Heart left ventricle (tissue), 16 donors: ENCODE results near the gene MEFV. TPM values are rescaled to one million over a fixed set of nuclear protein-coding genes. Genes with fewer than 3 reads are reported as not detected.

Experiments used
- ATAC-seq, 4 donors: fragments of 200-7000 bp; cut with Tn5 transposase; one replicate each; pipeline ENCODE4 v1.9.1; 2020 to 2022; ENCODE audit warnings: moderate library complexity in 4 of 4, mild to moderate bottlenecking in 3 of 4, moderate number of reproducible peaks in 1 of 4
- DNase-seq, 5 donors: peaks; one replicate each; pipeline ENCODE4 v3.0.0-alpha.2; 2020
- H3K27ac ChIP-seq, 12 donors: fragments of 200-600 bp; sonication (generic) in 4 of 12; one replicate each; pipeline versions ENCODE4 v1.5.0 to v1.8.0; 2016 to 2022; ENCODE audit warnings: mild to moderate bottlenecking in 2 of 12
- H3K27me3 ChIP-seq, 9 donors: fragments of 200-600 bp; sonication (generic) in 2 of 9; one replicate each; pipeline versions ENCODE4 v1.5.1 to v1.8.0; 2016 to 2022; ENCODE audit warnings: mild to moderate bottlenecking in 3 of 9
- H3K36me3 ChIP-seq, 9 donors: fragments of 200-600 bp; sonication (generic) in 2 of 9; one replicate each; pipeline versions ENCODE4 v1.5.0 to v1.8.0; 2018 to 2022; ENCODE audit warnings: mild to moderate bottlenecking in 2 of 9
- H3K4me1 ChIP-seq, 12 donors: fragments of 200-600 bp; sonication (generic) in 4 of 12; one replicate each; pipeline versions ENCODE4 v1.5.0 to v1.8.0; 2016 to 2022; ENCODE audit warnings: mild to moderate bottlenecking in 3 of 12
- H3K4me3 ChIP-seq, 12 donors: fragments of 200-600 bp; sonication (generic) in 4 of 12; one replicate each; pipeline versions ENCODE4 v1.5.0 to v1.8.0; 2017 to 2022; ENCODE audit warnings: mild to moderate bottlenecking in 9 of 12, moderate library complexity in 4 of 12
- H3K9me3 ChIP-seq, 12 donors: fragments of 200-600 bp; sonication (generic) in 4 of 12; one replicate each; pipeline versions ENCODE4 v1.5.0 to v1.8.0; 2016 to 2022; ENCODE audit warnings: mild to moderate bottlenecking in 1 of 12
- POLR2A ChIP-seq, 2 donors: fragments of 450-650 bp; IDR thresholded peaks; one replicate each; pipeline ENCODE4 v1.6.1; 2017; ENCODE audit warnings: antibody characterized with exemption in 2 of 2, mild to moderate bottlenecking in 2 of 2, moderate library complexity in 2 of 2
- WGBS, 4 donors: extraction: QIAGEN DNeasy Blood & Tissue Kit in 2 of 4; methylation state at CpG; one replicate each; pipeline versions ENCODE4 v1.1.5 to v1.1.7; 2013 to 2018; 5-methylcytosine and 5-hydroxymethylcytosine counted together
- intact Hi-C, 10 donors: fragments of 100-400 bp; cut with DNase I; formaldehyde crosslinking; loops; one replicate each; pipeline versions ENCODE4 v1.11.1 to v1.14.2; 2022
- polyA plus RNA-seq, 2 donors: library from polyadenylated mRNA; stranded (reverse); fragments of 200-250 nt; gene quantifications; one replicate each; pipeline ENCODE4 v1.2.3, GENCODE V29; 2013
- total RNA-seq, 9 donors: library from RNA; depleted of rRNA in 2 of 9; stranded (reverse); fragments of >200 nt in 2 of 9; fragmentation: NEBNext Ultra II Directional in 3 of 9; extraction: Animal tissue kit (Norgen Biotek cat#: 25700) in 3 of 9; gene quantifications; one replicate each; pipeline versions ENCODE4 v1.1.0 to v1.2.4, GENCODE V29; 2016 to 2023
- TF ChIP-seq, protein P1 (sequence below), 12 donors: fragments of 200-600 bp; sonication (generic) in 4 of 12; IDR thresholded peaks; one replicate each; pipeline versions ENCODE4 v1.5.0 to v1.8.0; 2018 to 2022; ENCODE audit warnings: antibody characterized with exemption in 12 of 12, mild to moderate bottlenecking in 5 of 12
- donor health status: ischemic (EF 13 %, LVEDD 7.1; RV severe dilation, severe dysfunction).
- donor health status: healthy with polysubstance abuse.
- donor health status: DM: no; HTN: yes; CAD: no.
- donor health status: DM: no; HTN: no; CAD: no.
- donor health status: ischemic (EF 25% LVEDD 6.9; RV normal size, moderate dysfunction).
- donor health status: ischemic (EF 25% LVEDD 5.7; RV mildly dilated, moderate dysfunction).
- donor health status: healthy.
- donor health status: DM: yes; HTN: yes; CAD: no.
- donor health status: ischemic (EF 35%, LVEDD 5.7; RV mildly dilated, moderate dysfunction).
- donor health status: nonischemic (EF 11% LVEDD 7.7; RV severe dilation, severe dysfunction).
- donor health status: DM: yes; HTN: yes; CAD: no.
- donor health status: PGD.
- donor health status: ischemic (EF 29% LVEDD 5.4; RV normal size, mild dysfunction).
- donor health status: nonischemic (EF 23%, LVEDD 6.1; RV moderate dilation, normal function).

The MEFV gene
- total and polyA plus RNA-seq, 11 donors, result 0.23 to 4.3 (median 0.75) TPM

GRCh38 chr16:3195975-3196374, 60.5 kb downstream of the MEFV start:
- Histone ChIP-seq H3K27ac (no peak overlapping the region), H3K4me3 (no peak overlapping the region), H3K36me3 (no peaks in the 10 kb centered on the region), H3K27me3 (peaks cover 35 to 76% (median 56%) of the 10 kb centered on the region in 9 donors), H3K4me1 (peaks cover 0 to 7% (median 0%) of the 10 kb centered on the region in 12 donors), H3K9me3 (no peaks in the 10 kb centered on the region)
- WGBS, 4 donors, result 62 to 70% (median 69%) methylated on average over 4 to 10 of the region's 10 CpGs
- no peak for DNase-seq
- TF ChIP-seq POLR2A (IDR thresholded peaks at IDR 0.05), result no peak
- TF ChIP-seq, protein P1, sequence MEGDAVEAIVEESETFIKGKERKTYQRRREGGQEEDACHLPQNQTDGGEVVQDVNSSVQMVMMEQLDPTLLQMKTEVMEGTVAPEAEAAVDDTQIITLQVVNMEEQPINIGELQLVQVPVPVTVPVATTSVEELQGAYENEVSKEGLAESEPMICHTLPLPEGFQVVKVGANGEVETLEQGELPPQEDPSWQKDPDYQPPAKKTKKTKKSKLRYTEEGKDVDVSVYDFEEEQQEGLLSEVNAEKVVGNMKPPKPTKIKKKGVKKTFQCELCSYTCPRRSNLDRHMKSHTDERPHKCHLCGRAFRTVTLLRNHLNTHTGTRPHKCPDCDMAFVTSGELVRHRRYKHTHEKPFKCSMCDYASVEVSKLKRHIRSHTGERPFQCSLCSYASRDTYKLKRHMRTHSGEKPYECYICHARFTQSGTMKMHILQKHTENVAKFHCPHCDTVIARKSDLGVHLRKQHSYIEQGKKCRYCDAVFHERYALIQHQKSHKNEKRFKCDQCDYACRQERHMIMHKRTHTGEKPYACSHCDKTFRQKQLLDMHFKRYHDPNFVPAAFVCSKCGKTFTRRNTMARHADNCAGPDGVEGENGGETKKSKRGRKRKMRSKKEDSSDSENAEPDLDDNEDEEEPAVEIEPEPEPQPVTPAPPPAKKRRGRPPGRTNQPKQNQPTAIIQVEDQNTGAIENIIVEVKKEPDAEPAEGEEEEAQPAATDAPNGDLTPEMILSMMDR (IDR thresholded peaks at IDR 0.05), result no peak
- intact Hi-C loops, result loop anchor here in 1 of 10 donors (10.0 kb wide), 1 partner anchor 219 kb away; no protein-coding TSS in a partner anchor
- no peak for ATAC-seq

DNA sequence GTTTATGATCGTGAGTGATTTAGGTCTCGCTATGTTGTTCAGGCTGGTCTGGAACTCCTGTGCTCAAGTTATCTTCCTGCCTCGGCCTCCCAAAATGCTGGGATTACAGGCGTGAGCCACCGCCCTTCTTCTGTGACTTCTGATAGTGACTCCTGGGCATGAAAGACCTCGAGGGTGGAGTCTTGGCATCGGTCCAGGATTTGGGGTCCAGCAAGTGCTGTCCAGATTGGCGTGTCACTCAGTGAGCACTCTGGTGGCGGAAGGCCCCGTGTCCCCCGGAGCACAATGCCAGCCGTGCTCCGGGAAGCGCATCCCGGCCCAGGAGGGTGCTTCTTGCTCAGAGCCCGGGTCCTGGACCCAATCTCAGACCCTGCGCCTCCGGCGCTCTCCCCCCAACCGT, 61.6 kb downstream of the MEFV start:
- Histone ChIP-seq H3K27ac (no peak overlapping the region), H3K27me3 (peaks cover 42 to 84% (median 67%) of the 10 kb centered on the region in 9 donors), H3K9me3 (no peaks in the 10 kb centered on the region), H3K4me3 (no peak overlapping the region), H3K4me1 (peaks cover 0 to 12% (median 0%) of the 10 kb centered on the region in 12 donors), H3K36me3 (no peaks in the 10 kb centered on the region)
- ATAC-seq (no peak), DNase-seq (no peak)
- WGBS, 4 donors, result 77 to 85% (median 80%) methylated on average over 18 to 20 of the region's 20 CpGs
- TF ChIP-seq, protein P1 (IDR thresholded peaks at IDR 0.05), result no peak
- TF ChIP-seq POLR2A (IDR thresholded peaks at IDR 0.05), result no peak
- intact Hi-C loops, result loop anchor here in 1 of 10 donors (10.0 kb wide), 1 partner anchor 220 kb away; no protein-coding TSS in a partner anchor

DNA sequence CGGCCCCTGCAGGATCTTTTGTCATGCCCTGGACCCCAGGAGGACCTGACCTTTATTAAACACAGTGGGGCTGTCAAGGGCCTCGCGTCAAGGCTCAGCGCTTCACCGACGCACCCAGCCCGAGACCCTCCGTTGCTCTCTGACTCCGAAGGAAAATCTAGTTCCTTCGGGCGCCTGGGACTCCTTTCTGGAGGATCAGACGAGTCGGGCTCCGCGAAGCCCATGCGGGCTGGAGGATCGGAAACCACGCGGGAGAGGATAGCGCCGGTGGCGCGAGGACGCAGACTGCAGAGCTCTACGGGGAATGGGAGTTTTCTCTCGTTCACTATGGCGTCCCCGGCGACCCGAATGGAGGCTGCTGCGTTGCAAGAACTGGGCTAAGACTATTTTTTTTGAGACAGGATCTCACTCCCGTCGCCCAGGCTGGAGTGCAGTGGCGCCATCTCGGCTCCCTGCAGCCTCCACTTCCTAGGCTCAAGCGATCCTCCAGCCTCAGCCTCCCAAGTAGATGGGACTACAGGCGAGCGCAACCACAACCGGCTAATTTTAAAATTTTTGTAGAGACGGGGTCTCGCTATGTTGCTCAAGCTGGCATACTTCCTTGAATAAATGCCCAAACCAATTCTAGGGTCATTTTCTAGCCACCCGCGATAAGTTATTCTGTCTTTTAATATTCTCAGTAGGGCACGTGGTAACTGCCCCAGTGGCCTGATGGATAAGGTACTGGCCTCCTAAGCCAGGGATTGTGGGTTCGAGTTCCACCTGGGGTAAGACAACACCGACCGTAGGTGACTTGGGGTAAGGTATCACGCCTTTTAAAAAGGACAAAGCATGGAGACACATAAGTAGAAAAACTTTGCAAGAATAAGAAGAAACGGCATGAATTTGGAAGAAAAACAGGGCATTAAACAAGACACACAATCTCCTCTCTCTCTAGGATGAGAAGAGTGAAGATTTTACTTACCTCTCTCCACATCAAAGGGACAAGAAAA, 62.9 kb downstream of the MEFV start:
- no peak for TF ChIP-seq POLR2A (IDR thresholded peaks at IDR 0.05)
- TF ChIP-seq, protein P1 (IDR thresholded peaks at IDR 0.05), result no peak
- 64 to 75% (median 68%) methylated on average over 41 to 49 of the region's 49 CpGs for WGBS, 4 donors
- no peaks in the 10 kb centered on the region for H3K9me3 ChIP-seq
- H3K4me3 ChIP-seq, result no peak overlapping the region
- DNase-seq (no peak), ATAC-seq (no peak)
- H3K27ac ChIP-seq, result no peak overlapping the region
- H3K4me1 ChIP-seq, result peaks cover 0 to 25% (median 11%) of the 10 kb centered on the region in 12 donors
- H3K36me3 ChIP-seq, result no peaks in the 10 kb centered on the region
- peaks cover 53 to 89% (median 80%) of the 10 kb centered on the region in 9 donors for H3K27me3 ChIP-seq
- intact Hi-C loops, result loop anchor here in 1 of 10 donors (10.0 kb wide), 1 partner anchor 221 kb away; no protein-coding TSS in a partner anchor

DNA sequence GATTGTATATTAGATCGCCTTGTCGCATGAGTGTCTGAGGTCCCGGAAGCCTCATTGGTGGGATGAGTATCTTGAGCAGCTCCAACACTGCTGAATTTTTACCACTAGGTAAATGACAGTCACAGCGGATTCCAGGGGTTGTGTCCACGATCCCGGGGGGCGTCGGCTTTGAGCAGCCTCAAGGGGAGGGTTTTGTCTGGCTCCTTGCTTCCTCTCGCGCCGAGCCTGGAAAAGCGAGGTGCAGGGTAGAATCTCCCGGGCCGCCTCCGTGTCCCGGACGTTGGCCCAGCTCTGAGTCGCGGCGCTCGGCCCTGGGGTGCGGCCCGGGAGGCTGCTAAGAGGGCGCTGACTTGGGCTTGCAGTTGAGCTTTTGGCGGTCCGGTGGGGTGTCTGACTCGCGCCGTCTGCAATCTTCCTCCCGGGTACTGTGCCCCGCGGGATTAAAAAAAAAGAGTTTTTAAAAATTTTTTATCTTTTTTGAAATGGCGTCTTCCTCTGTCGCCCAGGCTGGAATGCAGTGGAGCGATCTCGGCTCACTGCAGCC, 63.9 kb downstream of the MEFV start:
- H3K27ac ChIP-seq, result no peak overlapping the region
- TF ChIP-seq, protein P1 (IDR thresholded peaks at IDR 0.05), result no peak
- no peak for TF ChIP-seq POLR2A (IDR thresholded peaks at IDR 0.05)
- peak overlapping the region in 1 of 12 donors; percentile 12 for H3K4me3 ChIP-seq
- H3K4me1 ChIP-seq, result peaks cover 0 to 31% (median 13%) of the 10 kb centered on the region in 12 donors
- H3K27me3 ChIP-seq, result peaks cover 53 to 98% (median 88%) of the 10 kb centered on the region in 9 donors
- no peaks in the 10 kb centered on the region for H3K9me3 ChIP-seq
- WGBS, 4 donors, result 21 to 45% (median 38%) methylated on average over 34 to 36 of the region's 36 CpGs
- no peak for DNase-seq
- intact Hi-C loops, result loop anchor here in 1 of 10 donors (10.0 kb wide), 1 partner anchor 222 kb away; no protein-coding TSS in a partner anchor
- H3K36me3 ChIP-seq, result no peaks in the 10 kb centered on the region
- ATAC-seq, result no peak
